NCI-H510A treated with DMSO at 0.1 percent for 48 hours (cell line): ENCODE measurements around the gene RPS6KA5.
A peak's percentile ranks its signal among the peaks of the same experiment; 100 is the strongest.

Experiments
- DNase-seq: peaks from one replicate; lab custom pipeline; 2025; lab: John Stamatoyannopoulos, UW

RPS6KA5 gene

DNA sequence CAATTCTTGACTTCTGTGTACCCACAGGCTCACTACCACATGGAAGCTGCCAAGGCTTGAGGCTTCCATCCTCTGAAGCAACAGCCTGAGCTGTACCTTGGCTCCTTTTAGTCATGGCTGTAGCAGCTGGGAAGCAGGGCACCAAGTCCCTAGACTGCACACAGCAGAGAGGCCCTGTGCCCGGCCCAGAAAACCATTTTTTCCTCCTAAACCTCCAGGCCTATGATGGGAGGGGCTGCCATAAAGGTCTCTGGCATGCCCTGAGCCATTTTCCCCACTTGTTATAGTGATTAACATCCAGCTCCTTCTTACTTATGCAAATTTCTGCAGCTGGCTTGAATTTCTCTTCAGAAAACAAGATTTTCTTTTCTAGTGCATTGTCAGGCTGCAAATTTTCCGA, 121.8 kb downstream of the RPS6KA5 start:
- DNase-seq: no peak

DNA sequence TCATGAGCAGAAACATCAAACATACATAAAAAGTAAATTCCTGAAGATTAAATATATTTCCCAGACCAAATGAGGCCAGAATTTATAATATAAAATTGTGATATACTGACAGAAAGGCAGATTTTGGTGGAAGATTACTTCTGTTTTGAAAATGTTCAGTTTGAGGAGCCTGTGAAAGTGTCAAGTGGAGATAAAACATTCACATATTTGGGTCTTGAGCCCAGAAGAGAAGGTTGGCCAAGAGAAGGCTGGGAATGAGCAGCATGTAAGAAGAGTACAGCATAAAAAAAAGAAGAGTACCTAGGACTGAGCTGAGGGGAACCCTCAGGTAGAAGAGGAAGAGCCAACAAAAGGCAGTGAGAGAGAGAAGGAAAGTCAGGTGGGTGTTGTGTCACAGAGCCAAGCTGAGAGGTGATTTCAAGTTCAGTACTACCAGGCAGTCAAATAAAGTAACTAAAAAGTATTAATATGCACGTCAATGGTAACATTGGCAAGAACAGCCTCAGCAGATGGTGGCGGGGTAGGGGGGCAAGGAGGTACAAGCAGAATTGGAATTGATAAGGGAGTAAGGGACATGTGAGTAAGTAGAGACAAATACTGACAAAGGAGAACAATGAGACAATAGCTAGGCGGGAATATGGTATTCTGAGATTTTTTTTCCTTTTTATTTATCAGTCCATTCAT, 123.5 kb downstream of the RPS6KA5 start:
- DNase-seq: no peak

DNA sequence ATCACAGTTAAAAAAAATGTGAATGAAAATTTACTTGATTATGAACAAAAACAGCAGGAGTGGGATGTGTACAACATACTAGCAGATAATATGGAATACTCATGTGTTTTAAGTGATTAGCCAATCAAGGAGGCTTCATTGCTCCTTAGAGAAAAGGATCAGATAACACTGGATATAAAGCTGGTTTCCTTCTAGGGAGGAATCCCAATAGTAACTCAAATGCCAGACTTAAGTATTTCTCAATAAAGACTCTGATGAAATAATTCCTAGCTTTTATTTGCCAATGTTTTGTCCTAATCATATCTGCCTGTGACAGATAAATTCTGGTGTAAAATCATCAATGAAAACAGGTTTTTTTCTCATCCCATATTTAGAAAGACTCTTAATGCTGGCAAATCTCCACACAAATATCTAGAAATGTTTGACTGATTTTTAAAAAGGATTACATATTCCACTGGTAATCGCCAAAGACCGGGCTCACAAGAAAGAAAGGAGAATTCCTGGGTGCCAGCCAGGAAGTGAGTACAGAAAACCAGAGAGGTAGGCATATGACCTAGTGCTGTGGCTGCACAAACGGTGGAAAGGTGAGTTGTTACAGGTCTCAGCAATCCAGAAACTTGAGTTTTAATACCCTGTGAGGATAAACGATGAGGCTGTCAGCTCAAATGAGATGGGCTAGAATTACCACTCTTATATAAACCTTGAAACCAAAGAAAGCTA, 135.7 kb downstream of the RPS6KA5 start:
- no peak for DNase-seq

DNA sequence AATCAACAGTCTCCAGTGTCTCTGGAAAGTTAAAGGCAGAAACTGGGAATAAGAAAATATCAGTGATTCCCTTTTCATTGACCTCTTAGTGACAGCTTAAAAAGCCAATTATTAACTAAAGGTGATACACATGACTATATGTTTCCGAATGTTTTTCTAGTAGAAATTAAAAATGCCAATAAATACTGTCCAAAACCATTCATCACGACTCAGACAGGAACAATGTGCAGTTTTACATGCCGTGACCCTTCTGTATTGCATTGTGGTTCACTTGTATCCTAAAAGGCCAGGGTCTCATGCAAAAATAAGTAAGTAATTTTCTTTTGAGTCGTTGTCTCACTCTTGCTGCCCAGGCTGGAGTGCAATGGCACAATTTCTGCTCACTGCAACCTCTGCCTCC, 138.3 kb downstream of the RPS6KA5 start:
- DNase-seq: no peak

DNA sequence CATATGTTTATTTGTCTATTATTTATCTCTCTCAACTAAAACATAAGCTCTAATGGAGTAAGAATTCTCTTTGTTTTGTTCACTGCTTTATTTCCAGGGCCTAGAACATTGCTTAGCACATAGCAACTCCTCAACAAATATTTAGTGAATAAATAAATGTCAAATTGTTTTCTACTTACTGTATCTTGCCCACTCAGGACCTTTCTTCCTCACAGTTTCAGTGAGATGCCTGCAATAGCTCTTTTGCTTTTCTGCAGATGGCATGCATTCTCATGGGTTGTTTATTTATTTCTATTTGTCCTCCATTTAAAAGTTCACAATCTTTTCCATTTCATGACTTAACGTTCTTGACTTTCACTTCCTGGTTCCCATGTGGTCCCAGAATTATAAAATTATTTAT, 149.3 kb downstream of the RPS6KA5 start:
- DNase-seq: no peak

DNA sequence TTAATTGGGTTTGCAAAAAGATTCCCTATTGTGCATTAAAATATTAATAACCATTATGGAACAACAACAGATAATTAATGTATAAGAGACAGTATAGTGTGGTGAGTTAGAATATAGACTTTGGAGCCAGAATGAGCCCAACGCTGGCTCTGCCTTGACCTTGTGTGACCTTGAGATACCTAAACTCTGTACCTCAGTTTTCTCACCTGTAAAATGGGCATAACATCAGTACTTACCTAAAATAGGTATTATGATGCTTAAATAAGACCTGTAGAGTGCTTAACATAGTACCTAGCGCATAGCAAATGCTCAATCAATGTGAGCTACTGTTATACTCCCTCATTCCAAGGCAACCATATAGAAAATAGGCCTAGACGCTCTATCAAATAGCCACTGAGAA, 153.3 kb downstream of the RPS6KA5 start:
- DNase-seq: no peak

DNA sequence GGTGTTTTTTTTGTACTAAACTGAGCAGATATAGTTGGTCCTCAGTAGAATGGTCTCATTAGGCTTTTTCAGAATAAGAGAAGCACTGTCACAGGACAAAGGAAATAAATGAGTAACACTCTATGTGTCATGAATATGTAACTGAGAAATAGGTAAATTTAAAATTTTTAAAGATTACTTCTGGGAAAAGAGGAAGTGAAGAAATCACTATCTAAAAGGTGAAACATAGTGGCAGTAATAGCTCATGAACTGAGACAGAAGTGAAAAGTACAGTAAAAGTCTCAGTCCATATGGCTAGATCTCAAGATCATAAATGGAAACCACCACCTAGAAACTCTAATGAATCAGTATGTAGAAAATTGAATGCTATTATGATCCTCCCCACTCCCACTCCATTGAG, 154.9 kb downstream of the RPS6KA5 start:
- DNase-seq: no peak

DNA sequence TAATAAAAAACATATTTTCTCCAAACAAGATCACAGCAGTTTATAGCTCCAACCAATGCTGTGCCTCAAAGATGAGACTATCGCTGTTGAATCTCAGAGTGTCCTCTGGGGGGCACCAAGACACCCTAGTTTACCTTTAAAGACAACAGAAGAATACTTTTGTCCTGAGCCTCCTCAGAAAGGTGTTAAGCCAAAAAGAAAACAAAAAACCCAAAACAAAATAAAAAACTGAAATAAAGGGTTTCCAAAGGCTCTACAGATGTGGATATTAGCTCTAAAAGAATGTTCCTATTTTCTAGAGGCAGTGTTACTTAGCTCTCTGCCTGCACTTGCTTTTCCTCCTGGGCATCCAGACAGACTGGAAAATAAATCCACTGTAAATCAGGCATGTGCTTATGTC, 157.3 kb downstream of the RPS6KA5 start:
- DNase-seq: peak; percentile 51

DNA sequence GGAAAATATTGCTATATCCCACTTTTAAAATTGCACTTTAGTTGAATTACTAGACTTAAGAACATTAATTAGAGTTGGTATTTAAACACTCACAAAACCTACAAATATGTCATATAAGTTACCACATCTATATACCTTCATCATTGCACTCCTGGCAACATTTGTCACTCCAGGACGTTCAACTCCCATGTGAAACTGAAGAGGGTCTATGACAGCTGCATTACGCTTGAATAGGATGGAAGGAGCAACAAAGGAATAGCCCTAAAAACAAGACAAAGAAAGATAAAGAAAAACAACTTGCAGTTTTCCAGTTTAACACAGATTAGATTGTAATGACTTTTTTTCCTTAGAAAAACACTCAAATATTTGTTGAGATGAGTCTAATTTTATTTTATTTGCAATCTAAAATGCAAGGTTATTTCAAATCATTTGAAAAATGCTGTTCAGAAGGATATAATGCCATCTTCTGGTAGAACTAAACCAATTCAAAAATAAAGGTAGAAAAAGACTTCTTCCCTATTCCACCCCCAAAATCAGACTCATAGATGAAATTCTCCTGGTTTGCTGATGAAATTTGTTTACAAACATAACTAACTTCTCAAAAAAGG, 159.9 kb downstream of the RPS6KA5 start:
- no peak for DNase-seq

DNA sequence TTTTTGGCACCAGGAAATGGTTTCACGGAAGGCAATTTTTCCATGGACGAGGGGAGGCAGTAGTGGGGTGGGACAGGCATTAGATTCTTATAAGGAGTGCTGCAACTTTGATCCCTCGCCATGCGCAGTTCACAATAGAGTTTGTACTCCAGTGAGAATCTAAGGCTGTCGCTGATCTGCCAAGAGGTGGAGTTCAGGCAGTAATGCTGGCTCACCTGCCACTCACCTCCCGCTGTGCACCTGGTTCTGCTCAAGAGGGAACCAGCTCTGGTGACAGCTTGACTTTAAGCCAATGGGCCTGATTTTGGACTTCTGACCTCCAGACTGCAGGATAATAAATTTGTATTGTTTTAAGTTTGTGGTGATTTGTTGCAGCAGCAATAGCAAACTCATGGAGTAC, 163.4 kb downstream of the RPS6KA5 start:
- DNase-seq: no peak

DNA sequence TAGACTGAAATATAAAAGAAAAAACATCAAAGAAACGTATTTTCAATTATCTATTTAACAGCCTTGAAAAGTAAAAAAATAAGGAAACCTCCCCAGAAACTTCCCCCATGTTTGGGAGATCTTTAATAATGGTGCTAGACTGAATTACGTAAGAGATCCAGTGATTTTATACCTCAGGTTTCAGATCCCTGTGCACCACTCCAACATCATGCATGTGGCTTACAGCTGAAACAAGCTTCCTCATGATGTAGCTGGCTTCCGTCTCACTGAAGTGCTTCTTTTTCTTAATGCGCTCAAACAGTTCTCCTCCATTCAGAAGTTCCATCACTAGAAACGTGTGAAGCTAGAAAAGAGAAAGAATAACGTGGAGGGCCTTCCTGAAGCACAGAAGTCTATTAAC, 166.2 kb downstream of the RPS6KA5 start:
- no peak for DNase-seq

DNA sequence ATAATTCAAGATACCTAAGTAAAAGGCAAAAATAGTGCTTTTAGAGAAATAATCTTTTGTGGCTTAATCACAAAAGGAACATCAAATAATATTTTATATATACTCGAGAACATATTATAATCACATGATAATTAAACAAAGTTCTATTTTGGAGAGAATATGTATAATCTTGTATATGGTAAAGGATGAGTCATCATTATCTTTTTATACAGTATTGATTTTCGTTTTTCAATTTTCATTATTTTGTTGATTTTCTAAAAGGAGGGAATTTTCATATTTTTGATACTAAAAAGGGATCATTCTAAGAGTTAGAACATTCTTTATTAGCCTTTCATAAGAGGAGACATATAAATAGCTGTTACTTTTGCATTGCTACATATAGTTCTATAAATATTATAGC, 166.9 kb downstream of the RPS6KA5 start:
- no peak for DNase-seq

DNA sequence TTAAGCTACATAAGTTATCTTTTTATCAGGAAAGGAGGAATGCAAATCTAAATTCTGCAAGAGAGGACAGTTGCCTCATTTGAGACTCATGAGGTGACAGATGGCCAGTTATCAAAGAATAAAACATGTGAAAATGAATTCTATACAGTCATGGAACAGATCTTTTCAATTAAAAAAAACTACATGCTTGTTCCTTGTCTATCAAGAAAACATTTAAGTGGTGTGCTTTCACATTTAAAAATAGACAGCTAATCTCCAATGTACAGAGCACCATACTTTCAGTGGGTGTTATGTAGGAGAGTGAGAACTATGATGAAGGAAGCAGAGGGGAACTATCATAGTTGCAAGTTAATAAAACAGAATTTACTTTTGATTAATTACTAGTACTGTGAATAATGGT, 167.5 kb downstream of the RPS6KA5 start:
- DNase-seq: no peak

DNA sequence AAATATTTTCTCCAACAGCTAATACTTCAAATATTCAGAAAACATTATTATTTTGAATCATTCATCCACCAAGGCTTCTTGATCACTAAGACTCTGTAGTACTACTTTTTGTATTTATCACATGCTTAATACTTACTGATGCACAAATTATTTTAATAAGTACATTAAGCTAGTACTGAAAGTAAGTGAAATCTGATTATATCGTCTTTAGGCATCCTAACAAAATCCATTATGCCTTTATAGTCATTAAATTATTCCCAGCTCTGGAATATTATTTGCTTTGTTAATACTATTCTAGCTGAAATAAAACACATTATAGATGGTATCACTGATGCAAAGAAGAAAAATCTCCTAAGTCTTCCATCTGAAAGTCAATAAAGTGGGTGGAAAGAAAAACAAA, 169.1 kb downstream of the RPS6KA5 start:
- DNase-seq: no peak

DNA sequence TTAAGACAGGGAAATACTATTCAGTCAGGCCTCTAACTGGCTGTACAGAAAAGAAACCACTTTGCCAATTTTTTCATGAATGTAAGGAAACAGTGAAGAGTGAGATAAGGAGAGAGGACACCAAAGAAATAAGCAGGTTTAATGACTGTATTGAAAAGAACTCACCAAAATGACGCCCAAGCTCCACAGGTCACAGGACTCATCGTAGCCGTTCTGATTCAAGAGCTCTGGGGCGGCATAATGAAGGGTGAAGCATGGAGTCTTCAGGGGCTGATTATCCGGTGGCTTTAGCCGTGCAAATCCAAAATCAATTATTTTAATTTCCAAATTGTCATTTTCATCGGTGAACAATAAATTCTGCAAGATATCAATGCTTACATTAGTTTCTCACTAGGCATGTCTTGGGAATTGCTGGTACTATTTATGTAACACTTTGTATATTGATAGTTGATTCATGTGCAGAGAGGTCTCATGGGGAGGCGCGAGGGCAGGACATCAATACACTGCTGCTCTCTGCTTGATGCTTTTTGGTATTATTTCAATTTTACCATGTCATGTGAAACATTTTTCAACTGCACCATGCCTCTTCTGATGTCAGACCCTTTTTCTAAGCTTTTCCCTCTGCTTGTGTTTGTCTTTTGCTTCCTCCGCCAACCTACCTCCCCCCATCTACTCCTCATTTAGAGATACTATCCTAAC, 170.0 kb downstream of the RPS6KA5 start:
- no peak for DNase-seq

DNA sequence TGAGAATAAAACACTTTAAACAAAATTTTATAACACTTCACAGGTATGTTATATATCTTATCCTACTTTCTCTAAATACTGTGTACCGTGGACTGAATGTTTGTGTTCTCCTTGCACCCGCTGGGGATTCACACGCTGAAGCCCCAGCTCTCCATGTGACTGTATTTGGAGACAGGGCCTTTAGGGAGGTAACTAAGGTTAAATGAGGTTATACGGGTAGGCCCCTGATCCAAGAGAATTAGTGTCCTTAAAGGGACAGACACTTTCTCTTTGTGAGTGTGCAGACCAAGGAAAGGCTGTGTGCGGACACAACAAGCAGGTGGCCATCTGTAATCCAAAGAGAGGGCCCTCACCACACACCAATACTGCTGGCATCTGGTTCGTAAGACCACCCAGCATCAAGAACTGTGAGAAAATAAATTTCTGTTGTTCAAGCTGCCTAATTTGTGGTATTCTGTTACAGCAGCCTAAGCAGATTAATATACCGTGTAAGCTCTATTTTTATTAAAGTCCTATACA, 174.1 kb downstream of the RPS6KA5 start:
- DNase-seq: no peak

DNA sequence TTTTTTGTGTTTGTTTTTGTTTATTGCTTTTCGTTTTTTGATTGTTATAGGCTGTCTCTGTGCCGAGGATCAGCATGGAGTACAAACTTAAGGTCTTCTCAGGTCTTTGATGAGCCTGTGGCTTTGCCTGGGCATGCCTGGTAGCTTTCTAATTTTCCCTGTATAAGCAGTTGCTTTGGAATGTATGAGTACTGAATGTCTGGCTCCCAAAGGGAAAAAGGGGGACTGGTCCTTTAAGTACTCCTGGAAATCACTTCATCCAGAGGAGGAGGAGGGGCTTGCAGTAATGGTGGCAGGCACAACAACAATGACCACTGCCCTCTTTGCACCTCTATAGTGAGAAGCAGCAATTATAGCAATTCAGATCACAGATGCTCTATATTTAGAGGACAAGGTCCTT, 176.7 kb downstream of the RPS6KA5 start:
- DNase-seq: no peak

DNA sequence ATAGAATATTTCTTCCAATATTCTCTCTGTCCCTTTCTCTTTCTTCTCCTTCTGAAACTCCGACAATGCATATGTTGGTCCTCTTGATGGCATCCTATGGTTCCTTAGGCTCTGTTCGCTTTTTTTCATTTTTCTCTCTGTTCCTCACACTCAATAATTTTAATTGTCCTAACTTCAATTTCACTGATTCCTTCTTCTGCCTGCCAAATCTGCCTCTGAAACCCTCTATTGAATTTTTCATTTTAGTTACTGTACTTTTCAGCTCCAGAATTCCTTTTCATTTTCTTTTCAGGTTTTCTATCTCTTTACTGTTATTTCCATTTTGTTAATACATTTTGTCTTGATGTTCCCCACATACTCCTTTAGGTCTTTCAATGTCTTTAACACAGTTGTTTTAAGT, 177.2 kb downstream of the RPS6KA5 start:
- DNase-seq: no peak

DNA sequence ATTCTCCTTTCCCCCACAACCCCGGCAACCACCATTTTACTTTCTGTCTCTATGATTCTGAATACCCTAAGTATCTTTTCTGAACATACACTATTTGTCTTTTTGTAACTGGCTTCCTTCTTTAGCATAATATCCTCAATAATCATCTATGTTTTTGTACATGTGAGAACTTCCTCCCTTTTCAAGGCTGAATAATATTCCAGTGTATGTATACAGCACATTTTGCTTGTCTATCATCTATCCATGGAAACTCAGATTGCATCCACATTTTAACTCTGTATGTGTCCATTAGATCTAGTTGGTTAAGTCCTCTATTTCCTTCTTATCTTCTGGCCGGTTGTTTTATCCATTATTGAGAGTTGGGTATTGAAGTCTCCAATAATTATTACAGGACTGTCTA, 180.2 kb downstream of the RPS6KA5 start:
- DNase-seq: no peak

DNA sequence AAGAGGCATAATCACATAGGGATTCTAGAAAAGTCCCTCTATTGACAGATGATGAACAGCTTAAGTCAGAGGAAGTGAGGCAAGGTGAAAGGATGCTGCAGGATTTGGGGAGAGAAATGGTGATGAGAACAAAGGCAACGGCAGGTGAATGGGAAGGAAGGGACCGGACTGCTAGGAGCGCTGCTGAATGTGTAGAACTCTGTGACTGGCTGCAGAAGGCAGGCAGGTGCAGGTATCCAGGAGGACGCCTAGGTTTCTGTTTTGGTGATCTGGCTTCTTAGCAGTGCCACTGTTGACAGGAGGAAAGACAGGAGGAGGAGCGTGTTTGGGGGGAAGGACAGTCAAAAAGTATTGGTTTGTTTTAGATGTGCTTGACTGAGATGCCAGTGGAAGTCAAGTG, 185.8 kb downstream of the RPS6KA5 start:
- DNase-seq: no peak

DNA sequence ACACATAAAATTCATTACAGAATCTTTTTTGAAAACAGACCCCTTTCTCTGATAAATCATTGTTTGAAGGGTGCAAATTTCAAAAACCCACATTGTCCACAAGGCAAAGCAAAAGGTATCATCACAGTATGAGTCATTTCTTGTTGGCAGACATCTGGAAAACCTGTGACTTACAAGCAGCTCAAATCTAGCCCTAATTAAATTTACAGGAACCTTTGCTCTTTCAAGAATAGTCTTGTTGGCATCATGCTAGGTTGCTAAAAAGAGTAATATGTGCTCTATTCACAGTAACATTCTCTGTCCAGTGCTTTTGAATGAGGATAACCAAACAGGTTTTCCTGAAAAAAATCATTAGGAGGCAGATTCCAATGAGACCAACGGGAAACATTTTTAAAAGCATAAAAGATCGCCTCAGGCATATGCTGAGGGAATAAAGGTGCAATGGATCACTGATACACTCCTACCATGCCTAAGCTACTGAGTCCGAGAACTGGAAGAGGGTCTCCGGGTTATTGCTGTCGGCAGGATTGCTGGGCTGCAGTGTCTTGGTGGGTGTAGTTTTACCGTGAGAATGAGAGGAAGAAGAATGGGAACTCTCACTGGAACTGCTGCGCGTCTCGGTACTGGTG, 188.7 kb downstream of the RPS6KA5 start:
- no peak for DNase-seq

DNA sequence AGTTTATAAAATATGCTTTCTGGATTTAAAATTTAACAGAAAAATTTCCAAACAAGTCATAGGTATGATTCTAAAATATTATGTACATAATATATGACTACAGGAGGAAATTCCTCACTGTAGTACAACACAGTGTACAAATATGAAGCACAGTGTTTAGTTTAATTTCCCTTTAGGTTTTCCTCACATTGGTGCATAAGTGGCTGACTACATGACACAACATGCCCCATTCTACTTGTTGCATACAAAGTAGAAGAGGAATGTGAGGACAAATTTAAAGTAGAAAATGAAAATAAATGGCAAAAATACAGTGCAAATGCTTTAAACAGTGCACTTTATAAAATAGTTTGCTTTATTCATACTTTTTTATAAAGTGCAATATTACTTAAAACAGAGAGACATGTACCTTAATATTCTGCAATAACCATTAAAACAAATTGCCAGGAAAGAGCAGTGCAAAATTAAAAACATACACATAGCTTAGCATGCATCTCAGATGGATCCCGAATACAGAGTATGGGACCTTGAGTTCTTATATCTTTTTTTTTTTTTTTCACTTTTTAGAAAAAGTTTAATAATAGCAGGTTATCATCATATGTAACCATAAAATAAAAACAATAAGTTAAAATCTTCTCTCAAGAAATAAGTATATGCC, 189.4 kb downstream of the RPS6KA5 start:
- DNase-seq: no peak
